HepG2 (cell line): Measurements from ENCODE around the gene CHIC2. TPM values are rescaled to one million over a fixed set of nuclear protein-coding genes. Genes with fewer than 3 reads are reported as not detected.
"Not testable (repeated sequence)": the region's sequence is repeated elsewhere in the genome, so short reads cannot be mapped to it uniquely, and the experiment has no call there.

Source experiments
- ATAC-seq: fragments of 200-7000 bp; cut with Tn5 transposase; 3 replicates; pipeline ENCODE4 v1.9.1; 2020; ENCODE audit warnings: mild to moderate bottlenecking, moderate library complexity
- BruUV-seq: library from RNA; stranded (reverse); fragments of 400-500 nt; replicated peaks from 2 replicates; lab custom pipeline; 2021; lab: Mats Ljungman, UMichigan
- CTCF ChIA-PET: fragments of 300-600 bp; formaldehyde crosslinking; extraction: SDS; loops from one replicate; lab custom pipeline; 2021; ENCODE audit warnings: low total read pairs, inconsistent platforms, low intra/inter-chr PET ratio; lab: Yijun Ruan, JAX
- POLR2A ChIA-PET: fragments of 350-600 bp; sonication (Branson Sonifier 250); formaldehyde crosslinking; loops from one replicate; lab custom pipeline; 2020; ENCODE audit warnings: antibody characterized with exemption, inconsistent platforms; lab: Yijun Ruan, JAX
- DNase-seq: peaks from one replicate; pipeline ENCODE4 v3.0.0-alpha.2; 2015; ENCODE audit warnings: low spot score
- FAIRE-seq: peaks from 3 replicates; lab custom pipeline; 2011; peaks lifted over from hg19 to GRCh38; lab: Jason Lieb, UNC
- H2AFZ ChIP-seq: one replicate; pipeline ENCODE4 v1.6.1; 2011; ENCODE audit warnings: low read length, inconsistent platforms
- H3K27ac ChIP-seq: fragments of 300-600 bp; 3 replicates; pipeline ENCODE4 v1.8.0; 2011; ENCODE audit warnings: mixed run types, mild to moderate bottlenecking, mixed read lengths, low read length, inconsistent platforms; ENCODE audit not compliant: insufficient read depth; ENCODE audit errors: extremely low read length
- H3K27me3 ChIP-seq, 2 experiments: fragments of 200-600 bp in 1 of 2; 2 replicates in 1 of 2; 3 replicates in 1 of 2; pipeline versions ENCODE4 v1.6.0 to v1.8.0; 2011; ENCODE audit warnings: low read length in 2 of 2, mild to moderate bottlenecking in 2 of 2, moderate library complexity in 2 of 2, inconsistent platforms in 1 of 2; ENCODE audit not compliant: insufficient read depth in 2 of 2, control insufficient read depth in 1 of 2
- H3K36me3 ChIP-seq, 2 experiments: fragments of 200-600 bp in 1 of 2; replicated peaks in 1 of 2; 2 replicates in 1 of 2; 3 replicates in 1 of 2; pipeline versions ENCODE4 v1.5.1 to v1.8.0; 2011; ENCODE audit warnings: low read length in 2 of 2, inconsistent platforms in 1 of 2; ENCODE audit not compliant: insufficient read depth in 2 of 2, control insufficient read depth in 1 of 2
- H3K4me1 ChIP-seq: 2 replicates; pipeline ENCODE4 v1.5.1; 2012; ENCODE audit warnings: low read length, inconsistent platforms; ENCODE audit not compliant: insufficient read depth
- H3K4me2 ChIP-seq: 2 replicates; pipeline ENCODE4 v1.6.0; 2011; ENCODE audit warnings: low read depth, low read length, inconsistent platforms
- H3K4me3 ChIP-seq, 3 experiments: fragments of 200-600 bp in 1 of 3; sonication (generic), shearing (Covaris generic) in 1 of 3; replicated peaks in 1 of 3; 2 replicates each; pipeline ENCODE4 v1.5.1; 2011 to 2016; ENCODE audit warnings: low read length in 3 of 3, inconsistent platforms in 2 of 3, low read depth in 2 of 3, mild to moderate bottlenecking in 2 of 3, control low read depth in 1 of 3, mixed read lengths in 1 of 3; ENCODE audit not compliant: insufficient read depth in 1 of 3
- H3K79me2 ChIP-seq: one replicate; pipeline ENCODE4 v1.6.1; 2011; ENCODE audit warnings: low read length, inconsistent platforms; ENCODE audit not compliant: insufficient read depth
- H3K9ac ChIP-seq: 2 replicates; pipeline ENCODE4 v1.6.0; 2011; ENCODE audit warnings: mild to moderate bottlenecking, low read depth, low read length, inconsistent platforms; ENCODE audit not compliant: insufficient read depth
- H3K9me3 ChIP-seq: 2 replicates; pipeline ENCODE4 v1.5.1; 2012; ENCODE audit warnings: mild to moderate bottlenecking, low read length
- H4K20me1 ChIP-seq: 2 replicates; pipeline ENCODE4 v1.6.0; 2011; ENCODE audit warnings: inconsistent platforms, mild to moderate bottlenecking, low read length, moderate library complexity; ENCODE audit not compliant: insufficient read depth
- CEBPB ChIP-seq: IDR thresholded peaks from 2 replicates; pipeline ENCODE4 v1.6.1; 2011; ENCODE audit warnings: low read depth, low read length, improper control_type of control experiment, borderline replicate concordance
- CEBPG ChIP-seq: IDR thresholded peaks from 2 replicates; pipeline ENCODE4 v1.6.1; 2016
- PPARG ChIP-seq: conservative IDR thresholded peaks from 2 replicates; pipeline ENCODE4 v1.6.1; 2016; ENCODE audit warnings: missing biosample characterization, missing genetic modification reagents
- ZNF362 ChIP-seq: sonication (generic); formaldehyde crosslinking; IDR thresholded peaks from 2 replicates; pipeline ENCODE4 v1.4.0; 2020; ENCODE audit warnings: missing genetic modification reagents, mild to moderate bottlenecking, borderline replicate concordance
- ZNF460 ChIP-seq: sonication (generic); formaldehyde crosslinking; IDR thresholded peaks from 2 replicates; pipeline ENCODE4 v1.5.1; 2020; ENCODE audit warnings: missing genetic modification reagents, mild to moderate bottlenecking, borderline replicate concordance
- ZNF770 ChIP-seq: sonication (generic); formaldehyde crosslinking; IDR thresholded peaks from 2 replicates; pipeline ENCODE4 v1.5.0; 2020; ENCODE audit warnings: mild to moderate bottlenecking, missing genetic modification reagents
- WGBS: methylation state at CpG from one replicate; pipeline ENCODE4 v1.1.6; 2017; ENCODE audit warnings: low lambda C conversion rate; 5-methylcytosine and 5-hydroxymethylcytosine counted together
- in situ Hi-C: cut with HindIII; loops from 2 replicates; pipeline ENCODE4 v1.10.0; 2017; ENCODE audit warnings: low pct_unique_long_range_greater_than_20kb; ENCODE audit not compliant: extremely low pct_ligation_motif_present
- intact Hi-C: fragments of 100-400 bp; cut with micrococcal nuclease; formaldehyde crosslinking; loops from one replicate; pipeline ENCODE4 v1.10.0; 2022; ENCODE audit not compliant: unreplicated experiment
- polyA plus RNA-seq, 8 experiments: library from polyadenylated mRNA; depleted of rRNA in 3 of 8; stranded (reverse) in 7 of 8; unstranded in 1 of 8; fragments of >200 nt; fragmentation: Illumina TruSeq in 4 of 8; extraction: Trizol in 4 of 8; gene quantifications; 2 replicates each; pipeline versions ENCODE4 v1.2.1 to v1.2.3, GENCODE V29; 2011 to 2016; ENCODE audit warnings: low read depth in 4 of 8, missing spikeins in 1 of 8, mixed read lengths in 1 of 8; ENCODE audit not compliant: insufficient read depth in 1 of 8
- total RNA-seq, 5 experiments: library from RNA; depleted of rRNA; stranded (reverse); fragments of >200 nt; fragmentation: Illumina TruSeq; extraction: Trizol; gene quantifications; 2 replicates each; pipeline ENCODE4 v1.2.3, GENCODE V29; 2016; ENCODE audit warnings: low read depth in 1 of 5

Gene CHIC2
- total and polyA plus RNA-seq, 2 of the 13 experiments (the other 11 are each of a cell fraction or from before 2014, with no cell fraction given) = 10.0 to 17.2 TPM

- H3K4me2 ChIP-seq, H3K36me3 ChIP-seq, intact Hi-C loops, H3K27me3 ChIP-seq, H3K27ac ChIP-seq, ATAC-seq, H2AFZ ChIP-seq, in situ Hi-C loops, CTCF ChIA-PET, FAIRE-seq: not testable (repeated sequence)
- peaks cover 39% of the 10 kb centered on the region for H3K4me1 ChIP-seq
- peak; percentile 7 for DNase-seq
- peaks cover 73% of the 10 kb centered on the region for H3K79me2 ChIP-seq
- 90% methylated on average over 5 of the region's 5 CpGs for WGBS
- H4K20me1 ChIP-seq = peaks cover 58% of the 10 kb centered on the region
- peak; percentile 55; the same call in 1 of the 2 replicates for TF ChIP-seq ZNF362 (CRISPR knock-in tag)
- TF ChIP-seq ZNF770 (CRISPR knock-in tag) = peak; percentile 63; the same call in 1 of the 2 replicates
- peak; percentile 69 for TF ChIP-seq PPARG (CRISPR knock-in tag)
- TF ChIP-seq CEBPB = peak; percentile 58; the same call in 1 of the 2 replicates
- peak; percentile 77; the same call in 1 of the 2 replicates for TF ChIP-seq ZNF460 (CRISPR knock-in tag)
- TF ChIP-seq CEBPG (CRISPR knock-in tag) = peak; percentile 56; the same call in 1 of the 2 replicates
- TF ChIP-seq, all 625 proteins: peak for 6; not testable (repeated sequence) for 619
- H3K9me3 ChIP-seq, H3K9ac ChIP-seq, BruUV-seq, H3K4me3 ChIP-seq: not testable (repeated sequence)
- POLR2A ChIA-PET = interaction anchor here (1.8 kb wide), 1 partner anchor 10 kb away, joined by 5 read pairs; no protein-coding TSS in a partner anchor
Observed at GRCh38 chr4:54053322-54053721, 11.1 kb downstream of the CHIC2 start.
